Right lobe of liver (tissue), 4 donors: Measurements from ENCODE around the gene NEGR1.

ENCODE experiments used
- POLR2A ChIP-seq: fragments of 450-650 bp; IDR thresholded peaks from one replicate; pipeline ENCODE4 v1.6.1; 2017; ENCODE audit warnings: antibody characterized with exemption, mild to moderate bottlenecking
- TF ChIP-seq, protein P1 (sequence below), 4 donors: fragments of 200-600 bp in 3 of 4; fragments of 450-650 bp in 1 of 4; IDR thresholded peaks; one replicate each; pipeline versions ENCODE4 v1.5.1 to v1.8.0; 2016 to 2022; ENCODE audit warnings: antibody characterized with exemption in 4 of 4, mild to moderate bottlenecking in 2 of 4
- donor health status: DM: no; HTN: no; CAD: no.
- donor health status: DM: no; HTN: no; CAD: no.
- donor health status: DM: no; HTN: yes; CAD: no.

DNA sequence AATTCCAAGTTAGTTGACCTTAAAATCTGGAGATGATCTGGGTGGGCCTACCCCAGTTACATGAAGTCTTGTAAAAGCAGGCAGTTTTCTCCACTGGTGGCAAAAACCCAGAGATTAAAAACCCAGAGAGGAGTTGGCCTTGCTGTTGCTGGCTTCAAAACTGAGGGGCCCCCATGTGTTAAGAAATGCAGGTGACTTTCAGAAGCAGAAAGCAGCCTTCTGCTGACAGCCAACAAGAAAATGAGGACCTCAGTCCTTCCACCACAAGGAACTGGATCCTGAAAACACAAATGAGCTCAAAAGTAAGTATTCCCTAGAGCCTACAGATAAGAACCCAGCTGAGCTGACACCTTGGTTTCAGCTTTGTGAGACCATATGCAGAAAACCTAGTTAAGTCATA is 857.8 kb downstream of the NEGR1 start:
- TF ChIP-seq, protein P1, sequence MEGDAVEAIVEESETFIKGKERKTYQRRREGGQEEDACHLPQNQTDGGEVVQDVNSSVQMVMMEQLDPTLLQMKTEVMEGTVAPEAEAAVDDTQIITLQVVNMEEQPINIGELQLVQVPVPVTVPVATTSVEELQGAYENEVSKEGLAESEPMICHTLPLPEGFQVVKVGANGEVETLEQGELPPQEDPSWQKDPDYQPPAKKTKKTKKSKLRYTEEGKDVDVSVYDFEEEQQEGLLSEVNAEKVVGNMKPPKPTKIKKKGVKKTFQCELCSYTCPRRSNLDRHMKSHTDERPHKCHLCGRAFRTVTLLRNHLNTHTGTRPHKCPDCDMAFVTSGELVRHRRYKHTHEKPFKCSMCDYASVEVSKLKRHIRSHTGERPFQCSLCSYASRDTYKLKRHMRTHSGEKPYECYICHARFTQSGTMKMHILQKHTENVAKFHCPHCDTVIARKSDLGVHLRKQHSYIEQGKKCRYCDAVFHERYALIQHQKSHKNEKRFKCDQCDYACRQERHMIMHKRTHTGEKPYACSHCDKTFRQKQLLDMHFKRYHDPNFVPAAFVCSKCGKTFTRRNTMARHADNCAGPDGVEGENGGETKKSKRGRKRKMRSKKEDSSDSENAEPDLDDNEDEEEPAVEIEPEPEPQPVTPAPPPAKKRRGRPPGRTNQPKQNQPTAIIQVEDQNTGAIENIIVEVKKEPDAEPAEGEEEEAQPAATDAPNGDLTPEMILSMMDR (IDR thresholded peaks at IDR 0.05): no peak
- TF ChIP-seq POLR2A: no peak
